ENCODE data around the gene C5orf15.

DNA sequence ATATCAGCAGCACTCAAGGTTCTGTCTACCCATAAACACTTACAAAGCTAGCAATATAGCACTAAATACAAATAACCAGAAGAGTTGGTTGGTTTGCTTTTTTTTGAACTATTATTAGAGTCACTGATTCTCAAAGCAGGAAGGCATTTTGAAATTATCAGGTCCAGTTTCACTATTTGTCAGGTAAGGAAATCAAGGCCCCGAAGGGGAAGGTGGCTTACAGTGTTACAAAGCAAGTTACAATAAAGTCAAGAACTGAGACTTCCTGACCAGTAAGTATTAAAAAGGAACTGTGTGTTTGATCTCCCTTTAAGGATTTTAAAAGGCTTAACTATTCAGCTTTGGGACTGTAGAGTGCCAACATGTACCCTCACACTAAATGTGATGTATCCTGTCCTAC lies 10.8 kb downstream of the C5orf15 start:
- TF ChIP-seq RAD21 (IDR thresholded peaks at IDR 0.05) (no peak), CTCF (IDR thresholded peaks at IDR 0.05; ENCODE audit: low read depth, low read length, missing input control) (no peak), YY1 (IDR thresholded peaks at IDR 0.05) (no peak), FOXA1 (IDR thresholded peaks at IDR 0.05) (no peak), SP1 (IDR thresholded peaks at IDR 0.05) (no peak), RXRA (IDR thresholded peaks at IDR 0.05) (no peak), TAF1 (conservative IDR thresholded peaks at IDR 0.05) (no peak), ZBTB33 (IDR thresholded peaks at IDR 0.05) (no peak), MAX (IDR thresholded peaks at IDR 0.05) (no peak), ATF3 (IDR thresholded peaks at IDR 0.05) (no peak), JUND (IDR thresholded peaks at IDR 0.05) (no peak), EGR1 (IDR thresholded peaks at IDR 0.05; ENCODE audit: low read depth in 2 of 2) (no peak), GABPA (IDR thresholded peaks at IDR 0.05 in 1 of 2, conservative IDR thresholded peaks at IDR 0.05 in 1 of 2) (no peak)
- TF ChIP-seq, protein P1, sequence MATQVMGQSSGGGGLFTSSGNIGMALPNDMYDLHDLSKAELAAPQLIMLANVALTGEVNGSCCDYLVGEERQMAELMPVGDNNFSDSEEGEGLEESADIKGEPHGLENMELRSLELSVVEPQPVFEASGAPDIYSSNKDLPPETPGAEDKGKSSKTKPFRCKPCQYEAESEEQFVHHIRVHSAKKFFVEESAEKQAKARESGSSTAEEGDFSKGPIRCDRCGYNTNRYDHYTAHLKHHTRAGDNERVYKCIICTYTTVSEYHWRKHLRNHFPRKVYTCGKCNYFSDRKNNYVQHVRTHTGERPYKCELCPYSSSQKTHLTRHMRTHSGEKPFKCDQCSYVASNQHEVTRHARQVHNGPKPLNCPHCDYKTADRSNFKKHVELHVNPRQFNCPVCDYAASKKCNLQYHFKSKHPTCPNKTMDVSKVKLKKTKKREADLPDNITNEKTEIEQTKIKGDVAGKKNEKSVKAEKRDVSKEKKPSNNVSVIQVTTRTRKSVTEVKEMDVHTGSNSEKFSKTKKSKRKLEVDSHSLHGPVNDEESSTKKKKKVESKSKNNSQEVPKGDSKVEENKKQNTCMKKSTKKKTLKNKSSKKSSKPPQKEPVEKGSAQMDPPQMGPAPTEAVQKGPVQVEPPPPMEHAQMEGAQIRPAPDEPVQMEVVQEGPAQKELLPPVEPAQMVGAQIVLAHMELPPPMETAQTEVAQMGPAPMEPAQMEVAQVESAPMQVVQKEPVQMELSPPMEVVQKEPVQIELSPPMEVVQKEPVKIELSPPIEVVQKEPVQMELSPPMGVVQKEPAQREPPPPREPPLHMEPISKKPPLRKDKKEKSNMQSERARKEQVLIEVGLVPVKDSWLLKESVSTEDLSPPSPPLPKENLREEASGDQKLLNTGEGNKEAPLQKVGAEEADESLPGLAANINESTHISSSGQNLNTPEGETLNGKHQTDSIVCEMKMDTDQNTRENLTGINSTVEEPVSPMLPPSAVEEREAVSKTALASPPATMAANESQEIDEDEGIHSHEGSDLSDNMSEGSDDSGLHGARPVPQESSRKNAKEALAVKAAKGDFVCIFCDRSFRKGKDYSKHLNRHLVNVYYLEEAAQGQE (IDR thresholded peaks at IDR 0.05) = no peak
